GM10266 (cell line): ENCODE measurements around the gene UAP1L1.

Experiments used
- DNase-seq: peaks from one replicate; pipeline ENCODE4 v3.0.0; 2012; ENCODE audit errors: extremely low spot score
- CTCF ChIP-seq: IDR thresholded peaks from 2 replicates; pipeline ENCODE4 v1.5.1; 2012; ENCODE audit warnings: mild to moderate bottlenecking, low read depth; ENCODE audit not compliant: control insufficient read depth, insufficient read depth; ENCODE audit errors: missing control alignments

Gene UAP1L1

GRCh38 chr9:137083394-137084004 lies 6.2 kb downstream of the UAP1L1 start:
- peak; percentile 63 for DNase-seq
- TF ChIP-seq CTCF: no peak

- no peak for DNase-seq
- no peak for TF ChIP-seq CTCF
Measured at GRCh38 chr9:137084526-137084925, 7.2 kb downstream of the UAP1L1 start.

- DNase-seq: no peak
- no peak for TF ChIP-seq CTCF
Measured at GRCh38 chr9:137085920-137086530, 8.7 kb downstream of the UAP1L1 start.

- peak; percentile 99 for DNase-seq
- no peak for TF ChIP-seq CTCF
Measured at GRCh38 chr9:137086531-137087408, 9.5 kb downstream of the UAP1L1 start, which contains the start of gene MAN1B1. Gene MAN1B1, plus strand, starts transcription at chr9:137086985. Its CDS starts 15 bp downstream, at chr9:137087000.

- peak; percentile 38 for DNase-seq
- no peak for TF ChIP-seq CTCF
Measured at GRCh38 chr9:137087409-137087925, 10.2 kb downstream of the UAP1L1 start.

- no peak for DNase-seq
- TF ChIP-seq CTCF: no peak
Measured at GRCh38 chr9:137088121-137088520, 10.8 kb downstream of the UAP1L1 start.
